HG02938 (cell line): Measurements from ENCODE around the gene HHAT.

ENCODE experiments used
- ATAC-seq: cut with Tn5 transposase; IDR thresholded peaks from one replicate; pipeline ENCODE4 v1.9.1; 2021; ENCODE audit warnings: mild to moderate bottlenecking, moderate library complexity; ENCODE audit not compliant: unreplicated experiment

The HHAT gene

GRCh38 chr1:210663730-210664573 is 335.2 kb downstream of the HHAT start:
- ATAC-seq: no peak

GRCh38 chr1:210669951-210670350 is 341.2 kb downstream of the HHAT start:
- no peak for ATAC-seq

- no peak for ATAC-seq
Measured at GRCh38 chr1:210674151-210674550, 345.4 kb downstream of the HHAT start.

GRCh38 chr1:210676539-210676938 is 347.8 kb downstream of the HHAT start:
- no peak for ATAC-seq

GRCh38 chr1:210677533-210677932 is 348.8 kb downstream of the HHAT start:
- ATAC-seq: no peak

GRCh38 chr1:210678306-210678705 is 349.6 kb downstream of the HHAT start:
- ATAC-seq: no peak

- ATAC-seq: no peak
Measured at GRCh38 chr1:210681158-210681557, 352.5 kb downstream of the HHAT start.

- ATAC-seq: no peak
Measured at GRCh38 chr1:210683403-210684047, 354.8 kb downstream of the HHAT start.

GRCh38 chr1:210684466-210685294 is 356.0 kb downstream of the HHAT start:
- ATAC-seq: peak; percentile 84

- no peak for ATAC-seq
Measured at GRCh38 chr1:210685295-210685650, 356.6 kb downstream of the HHAT start.

- no peak for ATAC-seq
Measured at GRCh38 chr1:210686841-210687240, 358.1 kb downstream of the HHAT start.

GRCh38 chr1:210687582-210688279 is 359.0 kb downstream of the HHAT start:
- no peak for ATAC-seq

GRCh38 chr1:210688512-210689234 is 360.0 kb downstream of the HHAT start:
- ATAC-seq: no peak

- ATAC-seq: no peak
Measured at GRCh38 chr1:210689826-210690225, 361.1 kb downstream of the HHAT start.

GRCh38 chr1:210690236-210690635 is 361.5 kb downstream of the HHAT start:
- ATAC-seq: no peak

GRCh38 chr1:210691039-210691610 is 362.4 kb downstream of the HHAT start:
- ATAC-seq: no peak

- ATAC-seq: peak; percentile 39
Measured at GRCh38 chr1:210692796-210693195, 364.1 kb downstream of the HHAT start.

GRCh38 chr1:210695026-210695425 is 366.3 kb downstream of the HHAT start:
- ATAC-seq: no peak

- peak; percentile 97 for ATAC-seq
Measured at GRCh38 chr1:210696709-210697108, 368.0 kb downstream of the HHAT start.

- no peak for ATAC-seq
Measured at GRCh38 chr1:210697185-210697584, 368.5 kb downstream of the HHAT start.
